GM23248 (cell line): ENCODE data around the gene PKD1.

ENCODE experiments used
- EZH2 ChIP-seq: fragments of 200-600 bp; sonication (generic); IDR thresholded peaks from 2 replicates; pipeline ENCODE4 v1.6.1; 2018; ENCODE audit warnings: antibody characterized with exemption, mild to moderate bottlenecking; ENCODE audit not compliant: insufficient read depth, poor library complexity, severe bottlenecking
- EZH2phosphoT487 ChIP-seq: fragments of 200-600 bp; sonication (generic); IDR thresholded peaks from 2 replicates; pipeline ENCODE4 v1.6.1; 2018; ENCODE audit warnings: antibody characterized with exemption, moderate library complexity, mild to moderate bottlenecking, low read depth; ENCODE audit not compliant: insufficient read depth

- no peak for TF ChIP-seq EZH2
- no peak for TF ChIP-seq EZH2phosphoT487
Observed at GRCh38 chr16:2173366-2173765, 37.7 kb upstream of the PKD1 start.
